WTC11 (cell line): Measurements from ENCODE around the gene PLA2G4E.

Source experiments
- ATF2 ChIP-seq: sonication (generic); formaldehyde crosslinking; IDR thresholded peaks from 2 replicates; pipeline ENCODE4 v1.8.1; 2022; ENCODE audit warnings: low read depth, missing genetic modification reagents, borderline replicate concordance
- CTCF ChIP-seq: fragments of 200-600 bp; IDR thresholded peaks from 2 replicates; pipeline ENCODE4 v1.8.0; 2022; ENCODE audit warnings: antibody characterized with exemption
- ESRRA ChIP-seq: sonication (generic); formaldehyde crosslinking; IDR thresholded peaks from 2 replicates; pipeline ENCODE4 v1.8.1; 2022; ENCODE audit warnings: mild to moderate bottlenecking, missing genetic modification reagents, borderline replicate concordance
- PRDM15 ChIP-seq: sonication (generic); formaldehyde crosslinking; IDR thresholded peaks from 2 replicates; pipeline ENCODE4 v1.8.0; 2022; ENCODE audit warnings: missing genetic modification reagents
- RELA ChIP-seq: sonication (generic); formaldehyde crosslinking; IDR thresholded peaks from 2 replicates; pipeline ENCODE4 v1.8.1; 2022; ENCODE audit warnings: missing genetic modification reagents, mild to moderate bottlenecking, borderline replicate concordance
- TEAD4 ChIP-seq: sonication (generic); formaldehyde crosslinking; IDR thresholded peaks from 2 replicates; pipeline ENCODE4 v1.8.0; 2022; ENCODE audit warnings: mild to moderate bottlenecking, missing genetic modification reagents
- USF2 ChIP-seq: sonication (generic); formaldehyde crosslinking; IDR thresholded peaks from 2 replicates; pipeline ENCODE4 v1.8.1; 2023; ENCODE audit warnings: mild to moderate bottlenecking, missing genetic modification reagents, moderate library complexity

- TF ChIP-seq CTCF (no peak), PRDM15 (CRISPR knock-in tag) (no peak), RELA (CRISPR knock-in tag) (no peak), USF2 (CRISPR knock-in tag) (no peak), ESRRA (CRISPR knock-in tag) (no peak), ATF2 (CRISPR knock-in tag) (no peak), TEAD4 (CRISPR knock-in tag) (no peak)
Observed at GRCh38 chr15:42024303-42024702, 3.5 kb upstream of the PLA2G4E start.
